GM18873 (cell line): ENCODE measurements around the gene MSN.
"Not testable (repeated sequence)": the region's sequence is repeated elsewhere in the genome, so short reads cannot be mapped to it uniquely, and the experiment has no call there.

Source experiments
- ATAC-seq: cut with Tn5 transposase; IDR thresholded peaks from one replicate; pipeline ENCODE4 v1.9.1; 2021; ENCODE audit warnings: mild to moderate bottlenecking, moderate library complexity, moderate number of reproducible peaks; ENCODE audit not compliant: unreplicated experiment, low FRiP score

MSN gene

GRCh38 chrX:65712005-65712806 lies 44.8 kb downstream of the MSN start:
- ATAC-seq = no peak

- ATAC-seq = no peak
Observed at GRCh38 chrX:65718538-65718937, 51.1 kb downstream of the MSN start.

GRCh38 chrX:65720381-65720964 lies 53.0 kb downstream of the MSN start:
- no peak for ATAC-seq

- ATAC-seq = peak; percentile 82
Observed at GRCh38 chrX:65723706-65724105, 56.3 kb downstream of the MSN start.

- no peak for ATAC-seq
Observed at GRCh38 chrX:65726715-65727114, 59.3 kb downstream of the MSN start.

GRCh38 chrX:65731684-65732289 lies 64.3 kb downstream of the MSN start:
- ATAC-seq = no peak

- no peak for ATAC-seq
Observed at GRCh38 chrX:65740909-65741308, 73.5 kb downstream of the MSN start.

GRCh38 chrX:65741823-65742222 lies 74.4 kb downstream of the MSN start:
- no peak for ATAC-seq

- no peak for ATAC-seq
Observed at GRCh38 chrX:65744965-65745364, 77.5 kb downstream of the MSN start.

GRCh38 chrX:65745427-65745826 lies 78.0 kb downstream of the MSN start:
- no peak for ATAC-seq

GRCh38 chrX:65745992-65746391 lies 78.5 kb downstream of the MSN start:
- ATAC-seq = no peak

GRCh38 chrX:65750674-65751469 lies 83.4 kb downstream of the MSN start:
- peak; percentile 88 for ATAC-seq

- no peak for ATAC-seq
Observed at GRCh38 chrX:65751519-65751918, 84.1 kb downstream of the MSN start.

- ATAC-seq = no peak
Observed at GRCh38 chrX:65752294-65752693, 84.8 kb downstream of the MSN start.

- no peak for ATAC-seq
Observed at GRCh38 chrX:65755786-65756185, 88.3 kb downstream of the MSN start.

GRCh38 chrX:65757943-65758342 lies 90.5 kb downstream of the MSN start:
- ATAC-seq = no peak

- no peak for ATAC-seq
Observed at GRCh38 chrX:65758505-65758904, 91.1 kb downstream of the MSN start.

- ATAC-seq = not testable (repeated sequence)
Observed at GRCh38 chrX:65759525-65759924, 92.1 kb downstream of the MSN start.

- no peak for ATAC-seq
Observed at GRCh38 chrX:65769564-65770292, 102.3 kb downstream of the MSN start.

GRCh38 chrX:65772842-65773241 lies 105.4 kb downstream of the MSN start:
- ATAC-seq = no peak
